GM12878 (cell line): ENCODE results near the gene HIP1. TPM values are rescaled to one million over a fixed set of nuclear protein-coding genes. Genes with fewer than 3 reads are reported as not detected.

Experiments used
- ATAC-seq: fragments of 200-7000 bp; cut with Tn5 transposase; 3 replicates; pipeline ENCODE4 v1.9.1; 2020; ENCODE audit warnings: mild to moderate bottlenecking, moderate library complexity
- BruUV-seq: library from RNA; stranded (reverse); fragments of 400-500 nt; replicated peaks from 2 replicates; lab custom pipeline; 2021; lab: Mats Ljungman, UMichigan
- CTCF ChIA-PET: fragments of 300-600 bp; sonication (Branson Sonifier 250); formaldehyde crosslinking; extraction: SDS; loops from one replicate; lab custom pipeline; 2021; ENCODE audit warnings: inconsistent platforms; lab: Yijun Ruan, JAX
- POLR2A ChIA-PET: fragments of 350-600 bp; formaldehyde crosslinking; extraction: SDS; loops from one replicate; lab custom pipeline; 2021; ENCODE audit warnings: inconsistent platforms; lab: Charles Lee
- RAD21 ChIA-PET: fragments of 300-600 bp; sonication (Branson Sonifier 250); formaldehyde crosslinking; loops from one replicate; lab custom pipeline; 2023; ENCODE audit warnings: antibody characterized with exemption; ENCODE audit not compliant: unreplicated experiment; lab: Charles Lee
- SMC1A ChIA-PET: fragments of 300-600 bp; sonication (Branson Sonifier 250); formaldehyde crosslinking; loops from one replicate; lab custom pipeline; 2023; ENCODE audit not compliant: unreplicated experiment, uncharacterized antibody; lab: Charles Lee
- DNase-seq: peaks from one replicate; pipeline ENCODE4 v3.0.0-alpha.2; 2011; ENCODE audit warnings: low read depth, low spot score
- FAIRE-seq: peaks from 3 replicates; lab custom pipeline; 2011; peaks lifted over from hg19 to GRCh38; lab: Jason Lieb, UNC
- H2AFZ ChIP-seq: 2 replicates; pipeline ENCODE4 v1.6.0; 2011; ENCODE audit warnings: low read depth, low read length, control low read depth; ENCODE audit not compliant: control insufficient read depth
- H3K27ac ChIP-seq: 2 replicates; pipeline ENCODE4 v1.5.1; 2011; ENCODE audit warnings: control low read depth; ENCODE audit not compliant: control insufficient read depth, insufficient read depth
- H3K27me3 ChIP-seq, 2 experiments: replicated peaks in 1 of 2; 2 replicates each; pipeline versions ENCODE4 v1.6.0 to v1.6.1; 2011; ENCODE audit warnings: low read length in 1 of 2; ENCODE audit not compliant: control insufficient read depth in 2 of 2, insufficient read depth in 2 of 2
- H3K36me3 ChIP-seq, 2 experiments: 2 replicates each; pipeline ENCODE4 v1.5.1; 2011; ENCODE audit warnings: low read length in 1 of 2; ENCODE audit not compliant: control insufficient read depth in 2 of 2, insufficient read depth in 2 of 2
- H3K4me1 ChIP-seq: 2 replicates; pipeline ENCODE4 v1.6.1; 2011; ENCODE audit warnings: mild to moderate bottlenecking, low read length, moderate library complexity, mixed read lengths; ENCODE audit not compliant: control insufficient read depth, insufficient read depth
- H3K4me2 ChIP-seq: 2 replicates; pipeline ENCODE4 v1.6.0; 2011; ENCODE audit warnings: control low read depth; ENCODE audit not compliant: control insufficient read depth, insufficient read depth
- H3K4me3 ChIP-seq: fragments of 200-600 bp; sonication (generic); 2 replicates; pipeline ENCODE4 v1.5.1; 2016
- H3K79me2 ChIP-seq: 2 replicates; pipeline ENCODE4 v1.6.0; 2011; ENCODE audit warnings: low read length; ENCODE audit not compliant: control insufficient read depth, insufficient read depth
- H3K9ac ChIP-seq: 2 replicates; pipeline ENCODE4 v1.8.0; 2011; ENCODE audit warnings: low read length, control low read depth, mixed read lengths; ENCODE audit not compliant: control insufficient read depth, insufficient read depth
- H3K9me3 ChIP-seq: replicated peaks from 3 replicates; pipeline ENCODE4 v1.5.1; 2011; ENCODE audit warnings: mild to moderate bottlenecking, low read length; ENCODE audit not compliant: control insufficient read depth, insufficient read depth
- H4K20me1 ChIP-seq: 2 replicates; pipeline ENCODE4 v1.6.0; 2011; ENCODE audit not compliant: control insufficient read depth, insufficient read depth
- ASH2L ChIP-seq: fragments of 300-600, 200-600 bp; sonication (generic); IDR thresholded peaks from 2 replicates; pipeline ENCODE4 v1.6.1; 2017; ENCODE audit warnings: low read depth, mild to moderate bottlenecking, borderline replicate concordance
- ATF2 ChIP-seq: IDR thresholded peaks from 2 replicates; pipeline ENCODE4 v1.6.1; 2012; ENCODE audit warnings: low read length, inconsistent platforms
- ATF3 ChIP-seq: IDR thresholded peaks from 2 replicates; pipeline ENCODE4 v1.6.1; 2011; ENCODE audit warnings: low read depth, mild to moderate bottlenecking, low read length, moderate library complexity, borderline replicate concordance; ENCODE audit errors: extremely low read depth
- BCL11A ChIP-seq: IDR thresholded peaks from 2 replicates; pipeline ENCODE4 v1.6.1; 2011; ENCODE audit warnings: low read depth, low read length
- BHLHE40 ChIP-seq, 2 experiments: fragments of 450-650 bp in 1 of 2; IDR thresholded peaks; 2 replicates each; pipeline ENCODE4 v1.6.1; 2011 to 2017; ENCODE audit warnings: low read depth in 2 of 2, borderline replicate concordance in 1 of 2, improper control_type of control experiment in 1 of 2, low read length in 1 of 2, mild to moderate bottlenecking in 1 of 2
- CHD2 ChIP-seq: IDR thresholded peaks from 2 replicates; pipeline ENCODE4 v1.6.1; 2011; ENCODE audit warnings: low read depth, low read length, improper control_type of control experiment, borderline replicate concordance
- CREB1 ChIP-seq: IDR thresholded peaks from 2 replicates; pipeline ENCODE4 v1.6.1; 2012; ENCODE audit warnings: low read depth, mild to moderate bottlenecking, inconsistent platforms
- CREM ChIP-seq: IDR thresholded peaks from 2 replicates; pipeline ENCODE4 v1.6.1; 2014; ENCODE audit warnings: antibody characterized with exemption, low read depth
- FOXK2 ChIP-seq: fragments of 450-650 bp; IDR thresholded peaks from 2 replicates; pipeline ENCODE4 v1.6.1; 2017; ENCODE audit warnings: mild to moderate bottlenecking, moderate library complexity
- FOXM1 ChIP-seq: IDR thresholded peaks from 2 replicates; pipeline ENCODE4 v1.6.1; 2012; ENCODE audit warnings: low read depth, mild to moderate bottlenecking, inconsistent platforms, low read length, moderate library complexity
- GABPA ChIP-seq: IDR thresholded peaks from 2 replicates; pipeline ENCODE4 v1.6.1; 2014; ENCODE audit warnings: antibody characterized with exemption, low read depth, mild to moderate bottlenecking, inconsistent platforms
- IRF4 ChIP-seq: IDR thresholded peaks from 2 replicates; pipeline ENCODE4 v1.6.1; 2011; ENCODE audit warnings: low read depth, low read length
- JUNB ChIP-seq: IDR thresholded peaks from 2 replicates; pipeline ENCODE4 v1.6.1; 2016; ENCODE audit warnings: antibody characterized with exemption, mild to moderate bottlenecking
- MEF2B ChIP-seq: fragments of 450-650 bp; IDR thresholded peaks from 2 replicates; pipeline ENCODE4 v1.6.1; 2018; ENCODE audit warnings: mild to moderate bottlenecking, moderate library complexity; ENCODE audit not compliant: partially characterized antibody, poor library complexity, severe bottlenecking
- MXI1 ChIP-seq: fragments of 150-350 bp; IDR thresholded peaks from 2 replicates; pipeline ENCODE4 v1.6.1; 2011; ENCODE audit warnings: low read depth, mild to moderate bottlenecking, inconsistent platforms, low read length, improper control_type of control experiment
- NFIC ChIP-seq: IDR thresholded peaks from 2 replicates; pipeline ENCODE4 v1.6.1; 2012; ENCODE audit warnings: low read depth, mild to moderate bottlenecking, inconsistent platforms, low read length, moderate library complexity
- NFXL1 ChIP-seq: fragments of 450-650 bp; IDR thresholded peaks from 2 replicates; pipeline ENCODE4 v1.6.1; 2017; ENCODE audit warnings: antibody characterized with exemption, mild to moderate bottlenecking, borderline replicate concordance
- PBX3 ChIP-seq: IDR thresholded peaks from 2 replicates; pipeline ENCODE4 v1.6.1; 2011; ENCODE audit warnings: mild to moderate bottlenecking, low read depth, low read length, moderate library complexity; ENCODE audit not compliant: insufficient replicate concordance
- RELA ChIP-seq: fragments of 450-650 bp; IDR thresholded peaks from 2 replicates; pipeline ENCODE4 v1.8.0; 2014; ENCODE audit warnings: borderline replicate concordance; ENCODE audit not compliant: partially characterized antibody
- RUNX3 ChIP-seq: IDR thresholded peaks from 2 replicates; pipeline ENCODE4 v1.6.1; 2012; ENCODE audit warnings: low read length, inconsistent platforms
- SRF ChIP-seq, 2 experiments: IDR thresholded peaks; 2 replicates each; pipeline ENCODE4 v1.6.1; 2011; ENCODE audit warnings: low read depth in 2 of 2, low read length in 2 of 2, mild to moderate bottlenecking in 1 of 2, moderate library complexity in 1 of 2
- WGBS: methylation state at CpG from one replicate; pipeline ENCODE4 v1.1.6; 2016; ENCODE audit warnings: low lambda C conversion rate; ENCODE audit not compliant: insufficient replicate concordance, insufficient coverage; ENCODE audit errors: missing lambda C conversion rate; 5-methylcytosine and 5-hydroxymethylcytosine counted together
- in situ Hi-C: fragments of 300-500 bp; cut with MboI; formaldehyde crosslinking; loops from 9 replicates; pipeline ENCODE4 v1.14.3; 2018; ENCODE audit warnings: mixed read lengths
- intact Hi-C: fragments of 100-400 bp; cut with micrococcal nuclease; formaldehyde crosslinking; loops from one replicate; pipeline ENCODE4 v1.14.2; 2022; ENCODE audit not compliant: unreplicated experiment
- polyA plus RNA-seq, 11 experiments: library from polyadenylated mRNA; depleted of rRNA in 4 of 11; unstranded in 6 of 11; stranded (reverse) in 5 of 11; fragments of >200 nt; fragmentation: Nextera tagmentation in 4 of 11; fragmentation: Illumina TruSeq in 1 of 11; extraction: Ambion mirVana in 4 of 11; extraction: Trizol in 1 of 11; gene quantifications; 1 replicate in 1 of 11; 2 replicates in 10 of 11; pipeline versions ENCODE4 v1.2.1 to v1.2.3, GENCODE V29; 2011 to 2016; ENCODE audit warnings: inconsistent platforms in 2 of 11, missing spikeins in 2 of 11, low read depth in 1 of 11
- total RNA-seq, 4 experiments: library from RNA; depleted of rRNA in 3 of 4; stranded (reverse); fragments of >200 nt in 3 of 4; fragmentation: Illumina TruSeq in 1 of 4; extraction: Trizol in 1 of 4; gene quantifications; 2 replicates each; pipeline versions ENCODE4 v1.2.1 to v1.2.3, GENCODE V29; 2013 to 2021

HIP1 gene
- total and polyA plus RNA-seq, 10 of the 15 experiments (the other 5 are each of a cell fraction or from before 2014, with no cell fraction given): 1.2 to 9.7 (median 3.2) TPM

- DNase-seq (peak; percentile 30), ATAC-seq (peak; percentile 84), FAIRE-seq (peak; percentile 52)
- 39% methylated on average over 16 of the region's 16 CpGs for WGBS
- Histone ChIP-seq H3K4me1 (peaks cover 15% of the 10 kb centered on the region), H2AFZ (no peak overlapping the region; the same call in 1 of the 2 replicates), H3K79me2 (no peaks in the 10 kb centered on the region), H3K4me3 (no peak overlapping the region), H3K4me2 (0 out of 2 replicates have a peak overlapping the region, but pooled peaks have one; percentile 36), H3K36me3 (no peaks in the 10 kb centered on the region), H3K27me3 (no peaks in the 10 kb centered on the region), H3K9ac (no peak overlapping the region), H3K9me3 (no peaks in the 10 kb centered on the region), H3K27ac (peak overlapping the region; percentile 13; the same call in 1 of the 2 replicates), H4K20me1 (no peaks in the 10 kb centered on the region)
- CTCF ChIA-PET: interaction anchor here (0.6 kb wide), 1 partner anchor 24 kb away, joined by 3 read pairs; no protein-coding TSS in a partner anchor
- RAD21 ChIA-PET: no interaction called here
- SMC1A ChIA-PET: interaction anchor here (1.4 kb wide), 1 partner anchor 9 kb away, joined by 3 read pairs; no protein-coding TSS in a partner anchor
- in situ Hi-C loops (no loop called here), intact Hi-C loops (loop anchor here (10.0 kb wide), 1 partner anchor 72 kb away; no protein-coding TSS in a partner anchor)
- no TSS peak for BruUV-seq
- POLR2A ChIA-PET: no interaction called here
- TF ChIP-seq FOXM1: peak; percentile 73; the same call in 1 of the 2 replicates
- no peak for TF ChIP-seq MEF2B
- TF ChIP-seq JUNB: peak; percentile 97
- peak; percentile 57; the same call in 1 of the 2 replicates for TF ChIP-seq GABPA
- no peak for TF ChIP-seq FOXK2
- TF ChIP-seq BHLHE40 (IDR thresholded peaks at IDR 0.05; ENCODE audit: borderline replicate concordance in 1 of 2, low read depth in 2 of 2, low read length in 1 of 2): peak; percentile 28 to 82; a peak in 2 of 4 replicates
- no peak for TF ChIP-seq PBX3
- no peak for TF ChIP-seq MXI1
- no peak for TF ChIP-seq CHD2
- peak; percentile 68; the same call in 1 of the 2 replicates for TF ChIP-seq ATF2
- TF ChIP-seq BCL11A: peak; percentile 66
- peak; percentile 85 for TF ChIP-seq NFIC
- no peak for TF ChIP-seq RELA
- 0 out of 4 replicates have a peak, but pooled peaks of 1 of the 2 experiments have one; percentile 32 for TF ChIP-seq SRF (IDR thresholded peaks at IDR 0.05; ENCODE audit: low read depth in 2 of 2, low read length in 2 of 2)
- peak; percentile 70; the same call in 1 of the 2 replicates for TF ChIP-seq IRF4
- TF ChIP-seq ATF3: no peak
- peak; percentile 57 for TF ChIP-seq CREM
- TF ChIP-seq RUNX3: peak; percentile 77
- TF ChIP-seq ASH2L: no peak
- TF ChIP-seq NFXL1: no peak
- TF ChIP-seq CREB1: 0 out of 2 replicates have a peak, but pooled peaks have one; percentile 33
These were observed 141.8 kb downstream of the HIP1 start for GRCh38 chr7:75596727-75597614.
